Hippocampal formation (tissue), 2 donors: ENCODE data around the gene PPEF1.
"Not testable (repeated sequence)": the region's sequence is repeated elsewhere in the genome, so short reads cannot be mapped to it uniquely, and the experiment has no call there.

Experiments
- DNase-seq, 2 donors: peaks; one replicate each; lab custom pipeline; 2025; lab: John Stamatoyannopoulos, UW

PPEF1 gene

GRCh38 chrX:18793601-18794089 lies 86.2 kb downstream of the PPEF1 start:
- no peak for DNase-seq

GRCh38 chrX:18797141-18797540 lies 89.7 kb downstream of the PPEF1 start:
- DNase-seq, result no peak

GRCh38 chrX:18799911-18800310 lies 92.5 kb downstream of the PPEF1 start:
- no peak for DNase-seq

GRCh38 chrX:18809641-18810040 lies 102.2 kb downstream of the PPEF1 start:
- DNase-seq, result no peak

GRCh38 chrX:18810416-18810815 lies 103.0 kb downstream of the PPEF1 start:
- DNase-seq, result no peak

GRCh38 chrX:18825375-18825774 lies 117.9 kb downstream of the PPEF1 start:
- DNase-seq, result no peak

- DNase-seq, result no peak
Observed at GRCh38 chrX:18828832-18829404, 121.5 kb downstream of the PPEF1 start.

- peak; percentile 1 to 5 for DNase-seq
Observed at GRCh38 chrX:18833071-18833731, 125.8 kb downstream of the PPEF1 start.

GRCh38 chrX:18847901-18848300 lies 140.5 kb downstream of the PPEF1 start:
- not testable (repeated sequence) for DNase-seq

- no peak for DNase-seq
Observed at GRCh38 chrX:18855919-18856644, 148.6 kb downstream of the PPEF1 start.

- no peak for DNase-seq
Observed at GRCh38 chrX:18856645-18856997, 149.2 kb downstream of the PPEF1 start.

- DNase-seq, result no peak
Observed at GRCh38 chrX:18861511-18861910, 154.1 kb downstream of the PPEF1 start.

- DNase-seq, result no peak
Observed at GRCh38 chrX:18864390-18864920, 157.0 kb downstream of the PPEF1 start.

- no peak for DNase-seq
Observed at GRCh38 chrX:18871161-18871890, 163.9 kb downstream of the PPEF1 start.

- DNase-seq, result no peak
Observed at GRCh38 chrX:18871970-18872369, 164.5 kb downstream of the PPEF1 start.

- no peak for DNase-seq
Observed at GRCh38 chrX:18872621-18873020, 165.2 kb downstream of the PPEF1 start.

- peak in 1 of 2 donors; percentile 21 for DNase-seq
Observed at GRCh38 chrX:18873189-18873791, 165.8 kb downstream of the PPEF1 start.

GRCh38 chrX:18873836-18874235 lies 166.4 kb downstream of the PPEF1 start:
- DNase-seq, result no peak

- no peak for DNase-seq
Observed at GRCh38 chrX:18874560-18875255, 167.3 kb downstream of the PPEF1 start.

- DNase-seq, result no peak
Observed at GRCh38 chrX:18875256-18875878, 167.9 kb downstream of the PPEF1 start.

GRCh38 chrX:18877469-18877868 lies 170.0 kb downstream of the PPEF1 start:
- no peak for DNase-seq
